Spinal cord (tissue), 10 donors: ENCODE data around the gene MCOLN3. TPM values are rescaled to one million over a fixed set of nuclear protein-coding genes. Genes with fewer than 3 reads are reported as not detected.
"Not testable (repeated sequence)": the region's sequence is repeated elsewhere in the genome, so short reads cannot be mapped to it uniquely, and the experiment has no call there.

Experiments used
- DNase-seq, 6 donors: peaks; one replicate each; pipeline versions ENCODE4 v3.0.0 to v3.0.0-alpha.2; 2013 to 2015; ENCODE audit warnings: low spot score in 6 of 6, low read depth in 4 of 6
- H3K27ac ChIP-seq: one replicate; pipeline ENCODE4 v1.5.1; 2013; ENCODE audit warnings: low read depth, low read length, control low read depth
- H3K27me3 ChIP-seq: one replicate; pipeline ENCODE4 v1.6.1; 2013; ENCODE audit warnings: low read length; ENCODE audit not compliant: control insufficient read depth, insufficient read depth
- H3K36me3 ChIP-seq: one replicate; pipeline ENCODE4 v1.6.1; 2013; ENCODE audit warnings: low read length; ENCODE audit not compliant: control insufficient read depth, insufficient read depth
- H3K4me1 ChIP-seq: one replicate; pipeline ENCODE4 v1.6.1; 2013; ENCODE audit warnings: low read length; ENCODE audit not compliant: control insufficient read depth, insufficient read depth
- H3K4me3 ChIP-seq: one replicate; pipeline ENCODE4 v1.5.1; 2013; ENCODE audit warnings: low read depth, low read length, control low read depth
- H3K9me3 ChIP-seq: one replicate; pipeline ENCODE4 v1.6.1; 2013; ENCODE audit warnings: low read length; ENCODE audit not compliant: control insufficient read depth, insufficient read depth
- WGBS: methylation state at CpG from one replicate; pipeline ENCODE4 v1.1.5; 2013; ENCODE audit warnings: missing lambda C conversion rate; ENCODE audit not compliant: insufficient coverage; 5-methylcytosine and 5-hydroxymethylcytosine counted together
- polyA plus RNA-seq, 2 donors: library from polyadenylated mRNA; unstranded; fragments of 120-200 nt; gene quantifications; one replicate each; pipeline ENCODE4 v1.2.1, GENCODE V29; 2013; ENCODE audit not compliant: insufficient read length in 2 of 2
- total RNA-seq, 2 donors: library from RNA; depleted of rRNA in 1 of 2; stranded (reverse); fragments of 120-200 nt in 1 of 2; fragments of >200 nt in 1 of 2; gene quantifications; one replicate each; pipeline versions ENCODE4 v1.2.3 to v1.2.4, GENCODE V29; 2013 to 2014
- donor health status: healthy.

The MCOLN3 gene
- total and polyA plus RNA-seq, 4 donors = 0.21 to 1.1 (median 0.57) TPM

- Histone ChIP-seq H3K9me3 (no peaks in the 10 kb centered on the region), H3K36me3 (no peaks in the 10 kb centered on the region), H3K27me3 (no peaks in the 10 kb centered on the region), H3K4me1 (no peaks in the 10 kb centered on the region), H3K27ac (no peak overlapping the region), H3K4me3 (no peak overlapping the region)
- DNase-seq = peak in 1 of 6 donors; percentile 7
- 86% methylated on average over 4 of the region's 5 CpGs for WGBS
These were observed 20.9 kb downstream of the MCOLN3 start for GRCh38 chr1:85027242-85027983.

- no peaks in the 10 kb centered on the region for H3K4me1 ChIP-seq
- no peak overlapping the region for H3K4me3 ChIP-seq
- no CpG with 5 or more reads among the region's 1 CpG for WGBS
- DNase-seq = no peak
- H3K9me3 ChIP-seq = no peaks in the 10 kb centered on the region
- no peaks in the 10 kb centered on the region for H3K27me3 ChIP-seq
- H3K27ac ChIP-seq = no peak overlapping the region
- no peaks in the 10 kb centered on the region for H3K36me3 ChIP-seq
These were observed 22.4 kb downstream of the MCOLN3 start for GRCh38 chr1:85025940-85026339.

- Histone ChIP-seq H3K27me3 (no peaks in the 10 kb centered on the region), H3K4me3 (no peak overlapping the region), H3K4me1 (no peaks in the 10 kb centered on the region), H3K9me3 (no peaks in the 10 kb centered on the region), H3K36me3 (no peaks in the 10 kb centered on the region), H3K27ac (no peak overlapping the region)
- DNase-seq = no peak
- 93% methylated on average over 3 of the region's 3 CpGs for WGBS
These were observed 23.6 kb downstream of the MCOLN3 start for GRCh38 chr1:85024736-85025135.

GRCh38 chr1:85022700-85023099 is 25.6 kb downstream of the MCOLN3 start:
- no peak for DNase-seq
- Histone ChIP-seq H3K27ac (no peak overlapping the region), H3K27me3 (no peaks in the 10 kb centered on the region), H3K4me3 (no peak overlapping the region), H3K4me1 (no peaks in the 10 kb centered on the region), H3K36me3 (no peaks in the 10 kb centered on the region), H3K9me3 (no peaks in the 10 kb centered on the region)

- Histone ChIP-seq H3K9me3 (no peaks in the 10 kb centered on the region), H3K4me1 (no peaks in the 10 kb centered on the region), H3K4me3 (no peak overlapping the region), H3K36me3 (no peaks in the 10 kb centered on the region), H3K27me3 (no peaks in the 10 kb centered on the region), H3K27ac (peak overlapping the region; percentile 44)
- DNase-seq = peak in 2 of 6 donors; percentile 13 to 31
- 50% methylated on average over 1 of the region's 4 CpGs for WGBS
These were observed 28.3 kb downstream of the MCOLN3 start for GRCh38 chr1:85019994-85020393.

- Histone ChIP-seq H3K4me1 (no peaks in the 10 kb centered on the region), H3K27ac (no peak overlapping the region), H3K27me3 (no peaks in the 10 kb centered on the region), H3K9me3 (no peaks in the 10 kb centered on the region), H3K36me3 (no peaks in the 10 kb centered on the region), H3K4me3 (no peak overlapping the region)
- no peak for DNase-seq
- whole genome bisulfite sequencing = no CpG with 5 or more reads among the region's 1 CpG
These were observed 32.5 kb downstream of the MCOLN3 start for GRCh38 chr1:85015826-85016225.

- H3K9me3 ChIP-seq, H3K27me3 ChIP-seq, DNase-seq, H3K36me3 ChIP-seq, H3K27ac ChIP-seq, H3K4me3 ChIP-seq, H3K4me1 ChIP-seq: not testable (repeated sequence)
- no CpG with 5 or more reads among the region's 1 CpG for WGBS
These were observed 42.7 kb downstream of the MCOLN3 start for GRCh38 chr1:85005641-85006040.

GRCh38 chr1:85001742-85002141 is 46.6 kb downstream of the MCOLN3 start:
- Histone ChIP-seq H3K4me1 (peaks cover 16% of the 10 kb centered on the region), H3K27me3 (peaks cover 27% of the 10 kb centered on the region), H3K27ac (no peak overlapping the region), H3K36me3 (no peaks in the 10 kb centered on the region), H3K9me3 (peaks cover 4% of the 10 kb centered on the region), H3K4me3 (no peak overlapping the region)
- no peak for DNase-seq

GRCh38 chr1:84998642-84999280 is 49.5 kb downstream of the MCOLN3 start:
- Histone ChIP-seq H3K36me3 (no peaks in the 10 kb centered on the region), H3K9me3 (no peaks in the 10 kb centered on the region), H3K4me3 (no peak overlapping the region), H3K4me1 (peaks cover 22% of the 10 kb centered on the region), H3K27me3 (peaks cover 52% of the 10 kb centered on the region), H3K27ac (no peak overlapping the region)
- 29% methylated on average over 10 of the region's 14 CpGs for WGBS
- DNase-seq = peak in 2 of 6 donors; percentile 3 to 15
